Lung (tissue), 12 donors: ENCODE measurements around the gene IFT80. TPM values are rescaled to one million over a fixed set of nuclear protein-coding genes. Genes with fewer than 3 reads are reported as not detected.

Experiments used
- ATAC-seq: fragments of 200-7000 bp; cut with Tn5 transposase; one replicate; pipeline ENCODE4 v1.9.1; 2020; ENCODE audit warnings: moderate number of reproducible peaks; ENCODE audit not compliant: insufficient read depth, low FRiP score
- DNase-seq, 3 donors: peaks; one replicate each; pipeline ENCODE4 v3.0.0-alpha.2; 2013 to 2017
- H3K27ac ChIP-seq, 2 donors: one replicate each; pipeline ENCODE4 v1.5.1; 2013; ENCODE audit warnings: mild to moderate bottlenecking in 2 of 2, moderate library complexity in 2 of 2, control low read depth in 1 of 2, inconsistent platforms in 1 of 2, low read depth in 1 of 2, low read length in 1 of 2
- H3K27me3 ChIP-seq, 3 donors: one replicate each; pipeline ENCODE4 v1.5.1; 2013; ENCODE audit warnings: low read length in 2 of 3; ENCODE audit not compliant: control insufficient read depth in 3 of 3, insufficient read depth in 3 of 3
- H3K36me3 ChIP-seq, 4 donors: one replicate each; pipeline ENCODE4 v1.5.1; 2013; ENCODE audit warnings: low read length in 4 of 4, mild to moderate bottlenecking in 1 of 4, moderate library complexity in 1 of 4; ENCODE audit not compliant: control insufficient read depth in 4 of 4, insufficient read depth in 4 of 4
- H3K4me1 ChIP-seq, 5 donors: one replicate each; pipeline ENCODE4 v1.5.1; 2013; ENCODE audit warnings: low read length in 5 of 5, mild to moderate bottlenecking in 2 of 5, moderate library complexity in 1 of 5; ENCODE audit not compliant: control insufficient read depth in 5 of 5, insufficient read depth in 5 of 5
- H3K4me3 ChIP-seq: one replicate; pipeline ENCODE4 v1.5.1; 2013; ENCODE audit warnings: mild to moderate bottlenecking, control low read depth, moderate library complexity
- H3K9ac ChIP-seq, 2 donors: one replicate each; pipeline ENCODE4 v1.5.1; 2013; ENCODE audit warnings: low read length in 2 of 2, control low read depth in 1 of 2; ENCODE audit not compliant: insufficient read depth in 1 of 2
- H3K9me3 ChIP-seq, 4 donors: one replicate each; pipeline ENCODE4 v1.5.1; 2013; ENCODE audit warnings: low read length in 3 of 4, mild to moderate bottlenecking in 1 of 4, moderate library complexity in 1 of 4; ENCODE audit not compliant: control insufficient read depth in 4 of 4, insufficient read depth in 3 of 4
- WGBS, 2 donors: extraction: QIAGEN DNeasy Blood & Tissue Kit; methylation state at CpG; one replicate each; pipeline ENCODE4 v1.1.7; 2013; 5-methylcytosine and 5-hydroxymethylcytosine counted together
- polyA plus RNA-seq, 2 donors: library from polyadenylated mRNA; stranded (reverse); fragments of 200-250 nt; gene quantifications; one replicate each; pipeline ENCODE4 v1.2.1, GENCODE V29; 2013
- total RNA-seq, 2 donors: library from RNA; depleted of rRNA in 1 of 2; stranded (reverse); fragments of >200 nt in 1 of 2; gene quantifications; one replicate each; pipeline ENCODE4 v1.2.1, GENCODE V29; 2014 to 2021
- TF ChIP-seq, protein P1 (sequence below): IDR thresholded peaks from 2 replicates; pipeline ENCODE4 v1.5.1; 2012; ENCODE audit warnings: mild to moderate bottlenecking; ENCODE audit errors: control extremely low read depth, extremely low read depth
- donor health status: control.
- donor health status: control.
- donor health status: Bipolar disorder and iron deficiency.
- donor health status: healthy.
- donor health status: DM: yes; HTN: yes; CAD: no.

IFT80 gene
- total and polyA plus RNA-seq, 4 donors = 13.1 to 114 (median 27.9) TPM

DNA sequence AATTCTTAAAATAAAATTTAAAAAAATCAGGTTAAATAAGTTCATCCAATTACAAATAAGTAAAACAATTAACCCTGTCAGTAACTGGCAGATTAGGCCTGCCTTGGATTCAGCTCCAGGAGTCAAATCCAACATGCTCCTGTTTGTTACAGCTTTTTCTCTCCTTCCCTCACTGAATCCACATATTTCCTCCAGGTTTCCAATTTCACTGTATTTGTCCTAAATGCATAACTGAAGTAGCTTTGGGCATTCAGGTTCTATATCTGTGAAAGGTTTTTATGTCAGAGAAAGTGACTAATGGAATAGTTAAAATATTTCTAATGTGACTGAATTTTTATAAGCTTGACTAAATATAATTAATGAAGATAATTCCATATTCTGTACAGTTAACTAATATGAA, 79.7 kb downstream of the IFT80 start:
- TF ChIP-seq, protein P1, sequence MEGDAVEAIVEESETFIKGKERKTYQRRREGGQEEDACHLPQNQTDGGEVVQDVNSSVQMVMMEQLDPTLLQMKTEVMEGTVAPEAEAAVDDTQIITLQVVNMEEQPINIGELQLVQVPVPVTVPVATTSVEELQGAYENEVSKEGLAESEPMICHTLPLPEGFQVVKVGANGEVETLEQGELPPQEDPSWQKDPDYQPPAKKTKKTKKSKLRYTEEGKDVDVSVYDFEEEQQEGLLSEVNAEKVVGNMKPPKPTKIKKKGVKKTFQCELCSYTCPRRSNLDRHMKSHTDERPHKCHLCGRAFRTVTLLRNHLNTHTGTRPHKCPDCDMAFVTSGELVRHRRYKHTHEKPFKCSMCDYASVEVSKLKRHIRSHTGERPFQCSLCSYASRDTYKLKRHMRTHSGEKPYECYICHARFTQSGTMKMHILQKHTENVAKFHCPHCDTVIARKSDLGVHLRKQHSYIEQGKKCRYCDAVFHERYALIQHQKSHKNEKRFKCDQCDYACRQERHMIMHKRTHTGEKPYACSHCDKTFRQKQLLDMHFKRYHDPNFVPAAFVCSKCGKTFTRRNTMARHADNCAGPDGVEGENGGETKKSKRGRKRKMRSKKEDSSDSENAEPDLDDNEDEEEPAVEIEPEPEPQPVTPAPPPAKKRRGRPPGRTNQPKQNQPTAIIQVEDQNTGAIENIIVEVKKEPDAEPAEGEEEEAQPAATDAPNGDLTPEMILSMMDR = no peak
- H3K4me1 ChIP-seq = no peaks in the 10 kb centered on the region
- no peaks in the 10 kb centered on the region for H3K9me3 ChIP-seq
- no peaks in the 10 kb centered on the region for H3K27me3 ChIP-seq
- H3K27ac ChIP-seq = no peak overlapping the region
- H3K4me3 ChIP-seq = no peak overlapping the region
- ATAC-seq = no peak
- H3K36me3 ChIP-seq = peaks cover 0 to 16% (median 6%) of the 10 kb centered on the region in 4 donors
- DNase-seq = no peak
- no peak overlapping the region for H3K9ac ChIP-seq

DNA sequence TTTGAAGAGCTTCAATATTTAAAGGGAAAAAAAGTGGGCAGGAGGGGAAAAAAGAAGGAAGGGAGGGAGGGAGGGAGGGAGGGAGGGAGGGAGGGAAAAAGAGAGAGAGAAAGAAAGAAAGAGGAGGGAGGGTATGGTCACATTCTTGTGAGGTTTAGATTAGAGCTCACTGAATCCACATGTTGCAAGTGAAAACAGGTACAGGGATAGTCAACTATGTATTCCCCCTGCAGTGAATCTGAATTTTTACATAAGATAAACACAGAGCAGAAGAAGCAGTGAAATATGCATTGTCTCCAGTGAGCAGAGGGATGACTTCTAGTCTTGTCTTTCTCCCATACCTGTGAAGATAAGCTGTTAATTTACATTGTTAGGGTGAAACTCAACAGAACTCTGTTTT, 84.0 kb downstream of the IFT80 start:
- Histone ChIP-seq H3K27me3 (no peaks in the 10 kb centered on the region), H3K27ac (no peak overlapping the region), H3K4me1 (no peaks in the 10 kb centered on the region), H3K36me3 (peaks cover 5 to 16% (median 8%) of the 10 kb centered on the region in 4 donors), H3K9ac (no peak overlapping the region), H3K9me3 (no peaks in the 10 kb centered on the region), H3K4me3 (no peak overlapping the region)
- no peak for DNase-seq
- no peak for ATAC-seq
- TF ChIP-seq, protein P1 = no peak

DNA sequence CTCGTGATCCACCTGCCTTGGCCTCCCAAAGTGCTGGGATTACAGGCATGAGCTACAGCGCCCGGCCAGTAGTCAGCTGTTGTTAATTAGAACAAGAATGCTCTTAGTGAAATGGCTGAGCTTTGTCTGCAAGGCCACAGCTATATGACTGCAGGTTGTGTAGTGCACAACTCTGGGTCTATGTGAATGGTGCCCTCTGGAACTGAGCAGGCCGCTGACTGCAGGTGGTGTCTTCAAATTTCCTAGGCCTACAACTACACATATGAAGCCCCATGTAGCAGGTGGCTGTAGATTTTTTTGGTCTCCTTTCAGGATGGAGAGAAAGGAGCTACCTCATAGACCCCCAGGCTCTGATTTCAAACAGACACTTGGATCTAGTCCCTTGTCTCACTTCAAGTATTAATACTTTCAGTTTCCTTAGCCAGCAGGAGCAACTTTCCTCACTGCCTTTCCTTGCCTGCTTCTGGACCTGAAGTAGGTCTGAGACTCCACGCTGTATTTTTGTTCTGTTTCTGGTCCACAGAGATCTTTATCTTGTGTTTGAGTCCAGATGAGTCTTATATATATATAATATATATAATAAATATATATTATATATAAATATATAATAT, 86.9 kb downstream of the IFT80 start:
- Histone ChIP-seq H3K9me3 (no peaks in the 10 kb centered on the region), H3K36me3 (peaks cover 5 to 10% (median 9%) of the 10 kb centered on the region in 4 donors), H3K9ac (no peak overlapping the region), H3K27ac (no peak overlapping the region), H3K4me3 (no peak overlapping the region), H3K27me3 (no peaks in the 10 kb centered on the region), H3K4me1 (no peaks in the 10 kb centered on the region)
- WGBS, 2 donors = 97 to 100% methylated on average over 5 of the region's 5 CpGs
- TF ChIP-seq, protein P1 = no peak
- ATAC-seq (no peak), DNase-seq (no peak)

DNA sequence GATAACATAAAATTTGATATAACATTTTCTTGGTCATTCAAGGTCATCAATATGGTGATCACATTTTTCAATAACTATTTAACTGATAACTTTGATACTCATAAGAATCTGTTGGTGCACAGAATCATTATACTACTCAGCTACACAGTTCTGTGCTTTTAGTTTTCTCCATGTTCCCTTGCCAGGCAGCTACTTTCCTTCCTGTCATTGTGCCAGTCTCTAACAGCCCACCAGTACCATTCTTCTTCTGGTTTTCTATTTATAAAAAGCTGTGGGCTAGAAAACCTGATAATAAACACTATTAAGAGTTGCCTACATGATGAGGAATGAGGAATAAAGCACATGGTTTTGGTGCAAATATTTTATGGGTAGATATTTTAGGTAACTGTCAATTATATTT, 96.2 kb downstream of the IFT80 start:
- ATAC-seq (no peak), DNase-seq (no peak)
- Histone ChIP-seq H3K4me3 (no peak overlapping the region), H3K9me3 (no peaks in the 10 kb centered on the region), H3K36me3 (peaks cover 0 to 14% (median 6%) of the 10 kb centered on the region in 4 donors), H3K9ac (no peak overlapping the region), H3K27ac (no peak overlapping the region), H3K4me1 (no peaks in the 10 kb centered on the region), H3K27me3 (no peaks in the 10 kb centered on the region)
- TF ChIP-seq, protein P1 = no peak
